Measurements from ENCODE around the gene TXNRD3. TPM values are rescaled to one million over a fixed set of nuclear protein-coding genes. Genes with fewer than 3 reads are reported as not detected.

Gene TXNRD3
- total RNA-seq, 4 donors from 2014 or later: 10.9 to 19.2 (median 13.4) TPM

- TF ChIP-seq CTCF (IDR thresholded peaks at IDR 0.05; ENCODE audit: low read depth): no peak
These were observed 10.5 kb upstream of the TXNRD3 start for GRCh38 chr3:126665221-126665936.

GRCh38 chr3:126664591-126665214 lies 9.8 kb upstream of the TXNRD3 start:
- TF ChIP-seq CTCF (IDR thresholded peaks at IDR 0.05; ENCODE audit: low read depth): no peak

- TF ChIP-seq CTCF (IDR thresholded peaks at IDR 0.05; ENCODE audit: low read depth): no peak
These were observed 8.8 kb upstream of the TXNRD3 start for GRCh38 chr3:126663750-126664149.

GRCh38 chr3:126663257-126663656 lies 8.3 kb upstream of the TXNRD3 start:
- no peak for TF ChIP-seq CTCF (IDR thresholded peaks at IDR 0.05; ENCODE audit: low read depth)

- TF ChIP-seq CTCF (IDR thresholded peaks at IDR 0.05; ENCODE audit: low read depth): no peak
These were observed 6.8 kb upstream of the TXNRD3 start for GRCh38 chr3:126661532-126662364.

GRCh38 chr3:126659915-126660886 lies 5.3 kb upstream of the TXNRD3 start:
- TF ChIP-seq CTCF (IDR thresholded peaks at IDR 0.05; ENCODE audit: low read depth): no peak
